Measurements from ENCODE around the gene CLN5.
"Not testable (repeated sequence)": the region's sequence is repeated elsewhere in the genome, so short reads cannot be mapped to it uniquely, and the experiment has no call there.

The CLN5 gene

GRCh38 chr13:76958841-76959432 is 32.9 kb upstream of the CLN5 start:
- Histone ChIP-seq H3K4me3 (no peak overlapping the region), H3K27me3 (no peaks in the 10 kb centered on the region), H3K4me2 (no peak overlapping the region), H3K9ac (no peak overlapping the region), H3K4me1 (no peaks in the 10 kb centered on the region), H3K9me3 (peaks cover 46% of the 10 kb centered on the region), H3K36me3 (no peaks in the 10 kb centered on the region), H3K27ac (no peak overlapping the region), H4K20me1 (no peaks in the 10 kb centered on the region)
- TF ChIP-seq Cebpa-rat (IDR thresholded peaks at IDR 0.05), result no peak

DNA sequence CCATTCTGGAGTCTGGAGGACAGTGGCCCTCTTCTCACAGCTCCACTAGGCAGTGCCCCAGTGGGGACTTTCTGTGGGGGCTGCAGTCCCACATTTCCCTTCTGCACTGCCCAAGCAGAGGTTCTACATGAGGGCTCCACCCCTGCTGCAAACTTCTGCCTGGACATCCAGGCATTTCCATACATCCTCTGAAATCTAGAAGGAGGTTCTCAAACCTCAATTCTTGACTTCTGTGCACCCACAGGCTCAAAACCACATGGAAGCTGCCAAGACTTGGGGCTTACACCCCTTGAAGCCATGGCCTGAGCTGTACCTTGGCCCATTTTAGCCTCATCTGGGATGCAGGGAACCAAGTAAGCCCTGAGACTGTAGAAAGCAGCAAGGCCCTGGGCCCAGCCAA is 32.1 kb upstream of the CLN5 start:
- H3K4me2 ChIP-seq, H3K36me3 ChIP-seq, H3K4me1 ChIP-seq, H3K9ac ChIP-seq, H3K27ac ChIP-seq, H4K20me1 ChIP-seq, H3K4me3 ChIP-seq, H3K27me3 ChIP-seq: not testable (repeated sequence)
- peaks cover 46% of the 10 kb centered on the region for H3K9me3 ChIP-seq

- H3K9me3 ChIP-seq, result peaks cover 10% of the 10 kb centered on the region
- H3K4me3 ChIP-seq, result no peak overlapping the region
- no peaks in the 10 kb centered on the region for H4K20me1 ChIP-seq
- H3K27ac ChIP-seq, result no peak overlapping the region
- no peaks in the 10 kb centered on the region for H3K27me3 ChIP-seq
- no peaks in the 10 kb centered on the region for H3K36me3 ChIP-seq
- no peak for TF ChIP-seq Cebpa-rat (IDR thresholded peaks at IDR 0.05)
- H3K4me2 ChIP-seq, result no peak overlapping the region
- no peaks in the 10 kb centered on the region for H3K4me1 ChIP-seq
- no peak overlapping the region for H3K9ac ChIP-seq
Observed at GRCh38 chr13:76965759-76966421, 26.0 kb upstream of the CLN5 start.

GRCh38 chr13:76967031-76967430 is 24.9 kb upstream of the CLN5 start:
- no peak overlapping the region for H3K27ac ChIP-seq
- H3K4me1 ChIP-seq, result no peaks in the 10 kb centered on the region
- TF ChIP-seq Cebpa-rat (IDR thresholded peaks at IDR 0.05), result no peak
- H3K4me3 ChIP-seq, result no peak overlapping the region
- no peaks in the 10 kb centered on the region for H3K27me3 ChIP-seq
- H3K36me3 ChIP-seq, result no peaks in the 10 kb centered on the region
- no peaks in the 10 kb centered on the region for H4K20me1 ChIP-seq
- H3K4me2 ChIP-seq, result no peak overlapping the region
- H3K9ac ChIP-seq, result no peak overlapping the region
- no peaks in the 10 kb centered on the region for H3K9me3 ChIP-seq

GRCh38 chr13:76968041-76968440 is 23.8 kb upstream of the CLN5 start:
- no peak overlapping the region for H3K4me3 ChIP-seq
- no peak overlapping the region for H3K9ac ChIP-seq
- H3K9me3 ChIP-seq, result no peaks in the 10 kb centered on the region
- no peaks in the 10 kb centered on the region for H3K27me3 ChIP-seq
- H4K20me1 ChIP-seq, result no peaks in the 10 kb centered on the region
- no peak for TF ChIP-seq Cebpa-rat (IDR thresholded peaks at IDR 0.05)
- no peaks in the 10 kb centered on the region for H3K36me3 ChIP-seq
- no peak overlapping the region for H3K27ac ChIP-seq
- H3K4me2 ChIP-seq, result no peak overlapping the region
- no peaks in the 10 kb centered on the region for H3K4me1 ChIP-seq

DNA sequence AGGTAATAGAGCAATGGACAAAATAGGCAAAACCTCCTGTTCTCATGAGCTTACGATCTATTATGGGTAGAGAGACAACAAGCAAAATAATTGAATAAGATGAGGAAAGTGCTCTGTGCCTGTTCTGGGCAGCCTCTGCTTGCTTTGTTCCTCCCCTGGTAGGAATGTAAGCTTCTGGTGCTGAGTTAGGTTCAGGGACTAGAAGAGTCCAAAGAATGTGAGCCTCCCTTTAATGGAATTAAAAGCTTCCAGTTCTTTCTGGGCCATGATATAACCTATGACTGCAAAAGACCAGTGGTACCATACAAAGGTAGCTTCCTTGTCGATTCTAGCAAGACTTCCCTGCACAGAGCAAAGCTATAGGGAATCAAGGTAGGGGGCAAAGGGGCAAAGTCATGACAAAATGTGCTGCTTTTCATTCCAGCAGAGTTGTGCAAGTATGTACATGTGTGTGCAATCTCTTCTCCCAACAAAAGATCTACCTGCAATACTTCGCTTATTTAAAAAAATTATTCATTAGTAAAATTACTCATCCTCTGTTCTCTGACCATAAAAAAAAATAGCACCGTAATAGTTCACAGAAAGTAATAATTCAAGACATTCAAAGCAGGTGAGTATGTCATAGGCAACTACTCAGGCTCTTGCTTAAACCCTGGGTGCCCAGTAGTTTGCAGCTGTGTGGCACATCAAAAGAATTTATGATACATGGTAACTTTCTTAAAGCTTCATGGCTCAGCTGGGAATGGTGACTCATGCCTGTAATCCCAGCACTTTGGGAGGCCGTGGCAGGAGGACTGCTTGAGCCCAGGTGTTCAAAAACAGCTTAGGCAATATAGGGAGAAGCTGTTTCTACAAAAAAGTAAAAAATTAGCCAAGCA is 22.2 kb upstream of the CLN5 start:
- no peaks in the 10 kb centered on the region for H3K4me1 ChIP-seq
- no peak overlapping the region for H3K4me3 ChIP-seq
- no peak overlapping the region for H3K4me2 ChIP-seq
- no peak for TF ChIP-seq Cebpa-rat (IDR thresholded peaks at IDR 0.05)
- H3K9me3 ChIP-seq, result no peaks in the 10 kb centered on the region
- H3K9ac ChIP-seq, result no peak overlapping the region
- no peaks in the 10 kb centered on the region for H3K27me3 ChIP-seq
- no peak overlapping the region for H3K27ac ChIP-seq
- no peaks in the 10 kb centered on the region for H3K36me3 ChIP-seq
- H4K20me1 ChIP-seq, result no peaks in the 10 kb centered on the region

DNA sequence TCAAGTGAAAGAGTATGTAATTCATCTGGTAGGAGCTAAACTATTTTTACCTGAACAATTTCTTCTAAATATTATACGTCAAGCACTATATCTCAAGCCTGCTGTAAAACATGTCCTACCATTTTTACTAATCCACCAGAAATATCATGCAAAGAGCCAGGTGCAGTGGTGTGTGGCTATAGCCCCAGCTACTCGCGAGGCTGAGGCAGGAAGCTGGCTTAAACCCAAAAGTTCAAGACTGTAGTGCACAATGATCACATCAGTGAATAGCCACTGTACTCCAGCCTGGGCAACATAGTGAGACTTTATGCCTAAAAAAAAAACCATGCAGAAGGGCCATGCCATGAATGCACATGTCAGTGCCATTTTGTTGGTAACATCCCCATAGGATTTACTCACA is 20.7 kb upstream of the CLN5 start:
- no peaks in the 10 kb centered on the region for H4K20me1 ChIP-seq
- no peak overlapping the region for H3K9ac ChIP-seq
- no peak for TF ChIP-seq Cebpa-rat (IDR thresholded peaks at IDR 0.05)
- peaks cover 6% of the 10 kb centered on the region; the same call in 1 of the 2 replicates for H3K9me3 ChIP-seq
- H3K36me3 ChIP-seq, result no peaks in the 10 kb centered on the region
- no peak overlapping the region for H3K4me2 ChIP-seq
- H3K27ac ChIP-seq, result no peak overlapping the region
- no peaks in the 10 kb centered on the region for H3K4me1 ChIP-seq
- H3K4me3 ChIP-seq, result no peak overlapping the region
- no peaks in the 10 kb centered on the region for H3K27me3 ChIP-seq

- H3K27ac ChIP-seq, result no peak overlapping the region
- H3K36me3 ChIP-seq, result no peaks in the 10 kb centered on the region
- H3K9me3 ChIP-seq, result peaks cover 6% of the 10 kb centered on the region; the same call in 1 of the 2 replicates
- no peak overlapping the region for H3K4me2 ChIP-seq
- H3K27me3 ChIP-seq, result no peaks in the 10 kb centered on the region
- H4K20me1 ChIP-seq, result no peaks in the 10 kb centered on the region
- no peak overlapping the region for H3K9ac ChIP-seq
- no peak overlapping the region for H3K4me3 ChIP-seq
- H3K4me1 ChIP-seq, result no peaks in the 10 kb centered on the region
- no peak for TF ChIP-seq Cebpa-rat (IDR thresholded peaks at IDR 0.05)
Observed at GRCh38 chr13:76971851-76972829, 19.7 kb upstream of the CLN5 start.

GRCh38 chr13:76973920-76974617 is 17.8 kb upstream of the CLN5 start:
- H3K36me3 ChIP-seq, result no peaks in the 10 kb centered on the region
- no peaks in the 10 kb centered on the region for H3K27me3 ChIP-seq
- no peak overlapping the region for H3K4me3 ChIP-seq
- no peak overlapping the region for H3K9ac ChIP-seq
- peaks cover 6% of the 10 kb centered on the region; the same call in 1 of the 2 replicates for H3K9me3 ChIP-seq
- no peaks in the 10 kb centered on the region for H4K20me1 ChIP-seq
- H3K4me1 ChIP-seq, result no peaks in the 10 kb centered on the region
- no peak overlapping the region for H3K4me2 ChIP-seq
- no peak overlapping the region for H3K27ac ChIP-seq
- TF ChIP-seq Cebpa-rat (IDR thresholded peaks at IDR 0.05), result no peak

All from BLaER1 (cell line).